Measurements from ENCODE around the gene AIG1.

- no peak for TF ChIP-seq POLR2AphosphoS5 (IDR thresholded peaks at IDR 0.05; ENCODE audit: borderline replicate concordance, low read depth, low read length)
- no peak for TF ChIP-seq EZH2 (IDR thresholded peaks at IDR 0.05)
Observed at GRCh38 chr6:143059663-143060353, 881 bp upstream of the AIG1 start.

Measured in SK-N-MC (cell line).